ENCODE measurements around the gene TTC24. TPM values are rescaled to one million over a fixed set of nuclear protein-coding genes. Genes with fewer than 3 reads are reported as not detected.

Gene TTC24
- total and polyA plus RNA-seq, 2 experiments from 2014 or later, result not detected

DNA sequence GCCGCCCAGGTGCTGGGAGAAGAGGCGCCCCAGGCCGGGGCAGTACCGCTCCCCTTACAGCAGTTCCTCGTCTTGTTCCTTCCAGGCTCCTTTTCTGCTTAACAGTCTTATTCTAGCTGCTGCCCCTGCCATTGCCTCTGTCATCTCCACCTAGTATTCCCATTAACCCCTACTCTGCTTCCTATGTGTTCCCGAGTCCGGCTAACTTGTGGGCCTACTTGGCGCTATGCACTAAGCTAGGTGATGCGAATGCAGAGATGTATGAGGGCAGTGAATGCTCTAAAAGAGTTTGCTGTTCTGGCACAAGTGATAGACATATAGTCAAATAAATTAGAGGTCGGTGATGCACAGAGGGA is 6.9 kb upstream of the TTC24 start:
- 0 out of 2 replicates have a peak, but pooled peaks cover 6% of the 10 kb centered on the region for H3K36me3 ChIP-seq (ENCODE audit: insufficient read depth)
- H3K79me2 ChIP-seq (replicated peaks; ENCODE audit: insufficient read depth), result peaks cover 16% of the 10 kb centered on the region
- H4K20me1 ChIP-seq (replicated peaks; ENCODE audit: insufficient read depth), result peaks cover 4% of the 10 kb centered on the region
- DNase-seq (ENCODE audit: low spot score) (no peak), ATAC-seq (peak; percentile 13)
- H3K4me2 ChIP-seq, result peak overlapping the region; percentile 98
- no peaks in the 10 kb centered on the region for H3K27me3 ChIP-seq (ENCODE audit: insufficient read depth)
- peaks cover 15% of the 10 kb centered on the region for H3K4me1 Mint-ChIP-seq
- H3K9me3 Mint-ChIP-seq, result no peaks in the 10 kb centered on the region
- H3F3A ChIP-seq (replicated peaks; ENCODE audit: low read depth), result 0 out of 2 replicates have a peak, but pooled peaks cover 12% of the 10 kb centered on the region
- H3K27me3 Mint-ChIP-seq (ENCODE audit: insufficient read depth, low read depth, poor library complexity), result peaks cover 5% of the 10 kb centered on the region
- TF ChIP-seq, protein P1, sequence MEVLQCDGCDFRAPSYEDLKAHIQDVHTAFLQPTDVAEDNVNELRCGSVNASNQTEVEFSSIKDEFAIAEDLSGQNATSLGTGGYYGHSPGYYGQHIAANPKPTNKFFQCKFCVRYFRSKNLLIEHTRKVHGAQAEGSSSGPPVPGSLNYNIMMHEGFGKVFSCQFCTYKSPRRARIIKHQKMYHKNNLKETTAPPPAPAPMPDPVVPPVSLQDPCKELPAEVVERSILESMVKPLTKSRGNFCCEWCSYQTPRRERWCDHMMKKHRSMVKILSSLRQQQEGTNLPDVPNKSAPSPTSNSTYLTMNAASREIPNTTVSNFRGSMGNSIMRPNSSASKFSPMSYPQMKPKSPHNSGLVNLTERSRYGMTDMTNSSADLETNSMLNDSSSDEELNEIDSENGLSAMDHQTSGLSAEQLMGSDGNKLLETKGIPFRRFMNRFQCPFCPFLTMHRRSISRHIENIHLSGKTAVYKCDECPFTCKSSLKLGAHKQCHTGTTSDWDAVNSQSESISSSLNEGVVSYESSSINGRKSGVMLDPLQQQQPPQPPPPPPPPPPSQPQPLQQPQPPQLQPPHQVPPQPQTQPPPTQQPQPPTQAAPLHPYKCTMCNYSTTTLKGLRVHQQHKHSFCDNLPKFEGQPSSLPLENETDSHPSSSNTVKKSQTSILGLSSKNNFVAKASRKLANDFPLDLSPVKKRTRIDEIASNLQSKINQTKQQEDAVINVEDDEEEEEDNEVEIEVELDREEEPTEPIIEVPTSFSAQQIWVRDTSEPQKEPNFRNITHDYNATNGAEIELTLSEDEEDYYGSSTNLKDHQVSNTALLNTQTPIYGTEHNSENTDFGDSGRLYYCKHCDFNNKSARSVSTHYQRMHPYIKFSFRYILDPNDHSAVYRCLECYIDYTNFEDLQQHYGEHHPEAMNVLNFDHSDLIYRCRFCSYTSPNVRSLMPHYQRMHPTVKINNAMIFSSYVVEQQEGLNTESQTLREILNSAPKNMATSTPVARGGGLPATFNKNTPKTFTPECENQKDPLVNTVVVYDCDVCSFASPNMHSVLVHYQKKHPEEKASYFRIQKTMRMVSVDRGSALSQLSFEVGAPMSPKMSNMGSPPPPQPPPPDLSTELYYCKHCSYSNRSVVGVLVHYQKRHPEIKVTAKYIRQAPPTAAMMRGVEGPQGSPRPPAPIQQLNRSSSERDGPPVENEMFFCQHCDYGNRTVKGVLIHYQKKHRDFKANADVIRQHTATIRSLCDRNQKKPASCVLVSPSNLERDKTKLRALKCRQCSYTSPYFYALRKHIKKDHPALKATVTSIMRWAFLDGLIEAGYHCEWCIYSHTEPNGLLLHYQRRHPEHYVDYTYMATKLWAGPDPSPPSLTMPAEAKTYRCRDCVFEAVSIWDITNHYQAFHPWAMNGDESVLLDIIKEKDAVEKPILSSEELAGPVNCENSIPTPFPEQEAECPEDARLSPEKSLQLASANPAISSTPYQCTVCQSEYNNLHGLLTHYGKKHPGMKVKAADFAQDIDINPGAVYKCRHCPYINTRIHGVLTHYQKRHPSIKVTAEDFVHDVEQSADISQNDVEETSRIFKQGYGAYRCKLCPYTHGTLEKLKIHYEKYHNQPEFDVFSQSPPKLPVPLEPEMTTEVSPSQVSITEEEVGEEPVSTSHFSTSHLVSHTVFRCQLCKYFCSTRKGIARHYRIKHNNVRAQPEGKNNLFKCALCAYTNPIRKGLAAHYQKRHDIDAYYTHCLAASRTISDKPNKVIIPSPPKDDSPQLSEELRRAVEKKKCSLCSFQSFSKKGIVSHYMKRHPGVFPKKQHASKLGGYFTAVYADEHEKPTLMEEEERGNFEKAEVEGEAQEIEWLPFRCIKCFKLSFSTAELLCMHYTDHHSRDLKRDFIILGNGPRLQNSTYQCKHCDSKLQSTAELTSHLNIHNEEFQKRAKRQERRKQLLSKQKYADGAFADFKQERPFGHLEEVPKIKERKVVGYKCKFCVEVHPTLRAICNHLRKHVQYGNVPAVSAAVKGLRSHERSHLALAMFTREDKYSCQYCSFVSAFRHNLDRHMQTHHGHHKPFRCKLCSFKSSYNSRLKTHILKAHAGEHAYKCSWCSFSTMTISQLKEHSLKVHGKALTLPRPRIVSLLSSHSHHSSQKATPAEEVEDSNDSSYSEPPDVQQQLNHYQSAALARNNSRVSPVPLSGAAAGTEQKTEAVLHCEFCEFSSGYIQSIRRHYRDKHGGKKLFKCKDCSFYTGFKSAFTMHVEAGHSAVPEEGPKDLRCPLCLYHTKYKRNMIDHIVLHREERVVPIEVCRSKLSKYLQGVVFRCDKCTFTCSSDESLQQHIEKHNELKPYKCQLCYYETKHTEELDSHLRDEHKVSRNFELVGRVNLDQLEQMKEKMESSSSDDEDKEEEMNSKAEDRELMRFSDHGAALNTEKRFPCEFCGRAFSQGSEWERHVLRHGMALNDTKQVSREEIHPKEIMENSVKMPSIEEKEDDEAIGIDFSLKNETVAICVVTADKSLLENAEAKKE (CRISPR knock-in tag; IDR thresholded peaks at IDR 0.05), result no peak
- TF ChIP-seq NANOG (IDR thresholded peaks at IDR 0.05; ENCODE audit: borderline replicate concordance), result no peak
- no peak for TF ChIP-seq STAT1 (IDR thresholded peaks at IDR 0.05; ENCODE audit: unreplicated experiment)
- TF ChIP-seq EZH2phosphoT487 (IDR thresholded peaks at IDR 0.05; ENCODE audit: unreplicated experiment), result no peak
- TF ChIP-seq ZNF331 (CRISPR knock-in tag; IDR thresholded peaks at IDR 0.05; ENCODE audit: low read depth), result no peak
- TF ChIP-seq, protein P2, sequence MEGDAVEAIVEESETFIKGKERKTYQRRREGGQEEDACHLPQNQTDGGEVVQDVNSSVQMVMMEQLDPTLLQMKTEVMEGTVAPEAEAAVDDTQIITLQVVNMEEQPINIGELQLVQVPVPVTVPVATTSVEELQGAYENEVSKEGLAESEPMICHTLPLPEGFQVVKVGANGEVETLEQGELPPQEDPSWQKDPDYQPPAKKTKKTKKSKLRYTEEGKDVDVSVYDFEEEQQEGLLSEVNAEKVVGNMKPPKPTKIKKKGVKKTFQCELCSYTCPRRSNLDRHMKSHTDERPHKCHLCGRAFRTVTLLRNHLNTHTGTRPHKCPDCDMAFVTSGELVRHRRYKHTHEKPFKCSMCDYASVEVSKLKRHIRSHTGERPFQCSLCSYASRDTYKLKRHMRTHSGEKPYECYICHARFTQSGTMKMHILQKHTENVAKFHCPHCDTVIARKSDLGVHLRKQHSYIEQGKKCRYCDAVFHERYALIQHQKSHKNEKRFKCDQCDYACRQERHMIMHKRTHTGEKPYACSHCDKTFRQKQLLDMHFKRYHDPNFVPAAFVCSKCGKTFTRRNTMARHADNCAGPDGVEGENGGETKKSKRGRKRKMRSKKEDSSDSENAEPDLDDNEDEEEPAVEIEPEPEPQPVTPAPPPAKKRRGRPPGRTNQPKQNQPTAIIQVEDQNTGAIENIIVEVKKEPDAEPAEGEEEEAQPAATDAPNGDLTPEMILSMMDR (conservative IDR thresholded peaks at IDR 0.05; ENCODE audit: low read depth in 2 of 2), result no peak
- no peak for TF ChIP-seq EZH2 (IDR thresholded peaks at IDR 0.05; ENCODE audit: low read depth, unreplicated experiment)
- TF ChIP-seq CREB1 (CRISPR knock-in tag; IDR thresholded peaks at IDR 0.05; ENCODE audit: low read depth), result no peak
- no peak for TF ChIP-seq ZNF114 (CRISPR knock-in tag; IDR thresholded peaks at IDR 0.05)
- TF ChIP-seq JUNB (IDR thresholded peaks at IDR 0.05; ENCODE audit: unreplicated experiment), result no peak
- TF ChIP-seq, protein P3, sequence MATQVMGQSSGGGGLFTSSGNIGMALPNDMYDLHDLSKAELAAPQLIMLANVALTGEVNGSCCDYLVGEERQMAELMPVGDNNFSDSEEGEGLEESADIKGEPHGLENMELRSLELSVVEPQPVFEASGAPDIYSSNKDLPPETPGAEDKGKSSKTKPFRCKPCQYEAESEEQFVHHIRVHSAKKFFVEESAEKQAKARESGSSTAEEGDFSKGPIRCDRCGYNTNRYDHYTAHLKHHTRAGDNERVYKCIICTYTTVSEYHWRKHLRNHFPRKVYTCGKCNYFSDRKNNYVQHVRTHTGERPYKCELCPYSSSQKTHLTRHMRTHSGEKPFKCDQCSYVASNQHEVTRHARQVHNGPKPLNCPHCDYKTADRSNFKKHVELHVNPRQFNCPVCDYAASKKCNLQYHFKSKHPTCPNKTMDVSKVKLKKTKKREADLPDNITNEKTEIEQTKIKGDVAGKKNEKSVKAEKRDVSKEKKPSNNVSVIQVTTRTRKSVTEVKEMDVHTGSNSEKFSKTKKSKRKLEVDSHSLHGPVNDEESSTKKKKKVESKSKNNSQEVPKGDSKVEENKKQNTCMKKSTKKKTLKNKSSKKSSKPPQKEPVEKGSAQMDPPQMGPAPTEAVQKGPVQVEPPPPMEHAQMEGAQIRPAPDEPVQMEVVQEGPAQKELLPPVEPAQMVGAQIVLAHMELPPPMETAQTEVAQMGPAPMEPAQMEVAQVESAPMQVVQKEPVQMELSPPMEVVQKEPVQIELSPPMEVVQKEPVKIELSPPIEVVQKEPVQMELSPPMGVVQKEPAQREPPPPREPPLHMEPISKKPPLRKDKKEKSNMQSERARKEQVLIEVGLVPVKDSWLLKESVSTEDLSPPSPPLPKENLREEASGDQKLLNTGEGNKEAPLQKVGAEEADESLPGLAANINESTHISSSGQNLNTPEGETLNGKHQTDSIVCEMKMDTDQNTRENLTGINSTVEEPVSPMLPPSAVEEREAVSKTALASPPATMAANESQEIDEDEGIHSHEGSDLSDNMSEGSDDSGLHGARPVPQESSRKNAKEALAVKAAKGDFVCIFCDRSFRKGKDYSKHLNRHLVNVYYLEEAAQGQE (IDR thresholded peaks at IDR 0.05; ENCODE audit: unreplicated experiment), result no peak
- no peak for TF ChIP-seq POLR2AphosphoS5 (IDR thresholded peaks at IDR 0.05; ENCODE audit: low read depth)
- TF ChIP-seq, protein P4, sequence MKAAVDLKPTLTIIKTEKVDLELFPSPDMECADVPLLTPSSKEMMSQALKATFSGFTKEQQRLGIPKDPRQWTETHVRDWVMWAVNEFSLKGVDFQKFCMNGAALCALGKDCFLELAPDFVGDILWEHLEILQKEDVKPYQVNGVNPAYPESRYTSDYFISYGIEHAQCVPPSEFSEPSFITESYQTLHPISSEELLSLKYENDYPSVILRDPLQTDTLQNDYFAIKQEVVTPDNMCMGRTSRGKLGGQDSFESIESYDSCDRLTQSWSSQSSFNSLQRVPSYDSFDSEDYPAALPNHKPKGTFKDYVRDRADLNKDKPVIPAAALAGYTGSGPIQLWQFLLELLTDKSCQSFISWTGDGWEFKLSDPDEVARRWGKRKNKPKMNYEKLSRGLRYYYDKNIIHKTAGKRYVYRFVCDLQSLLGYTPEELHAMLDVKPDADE (IDR thresholded peaks at IDR 0.05), result no peak
- peaks cover 12% of the 10 kb centered on the region for H3K36me3 Mint-ChIP-seq (ENCODE audit: low read depth)
- peak overlapping the region; percentile 99 for H2AFZ ChIP-seq
- peak overlapping the region; percentile 96 for H3K4me3 Mint-ChIP-seq
- H3K4me3 ChIP-seq, result peak overlapping the region; percentile 96
- H3K4me1 ChIP-seq (ENCODE audit: insufficient read depth), result peaks cover 10% of the 10 kb centered on the region
- H3K27ac Mint-ChIP-seq, result no peak overlapping the region
- no peak overlapping the region for H3K27ac ChIP-seq (ENCODE audit: low read depth)
- H3K9me2 ChIP-seq (ENCODE audit: insufficient read depth), result no peaks in the 10 kb centered on the region
